Measurements from ENCODE around the gene PRKCB.
A peak's percentile ranks its signal among the peaks of the same experiment; 100 is the strongest.

PRKCB gene

DNA sequence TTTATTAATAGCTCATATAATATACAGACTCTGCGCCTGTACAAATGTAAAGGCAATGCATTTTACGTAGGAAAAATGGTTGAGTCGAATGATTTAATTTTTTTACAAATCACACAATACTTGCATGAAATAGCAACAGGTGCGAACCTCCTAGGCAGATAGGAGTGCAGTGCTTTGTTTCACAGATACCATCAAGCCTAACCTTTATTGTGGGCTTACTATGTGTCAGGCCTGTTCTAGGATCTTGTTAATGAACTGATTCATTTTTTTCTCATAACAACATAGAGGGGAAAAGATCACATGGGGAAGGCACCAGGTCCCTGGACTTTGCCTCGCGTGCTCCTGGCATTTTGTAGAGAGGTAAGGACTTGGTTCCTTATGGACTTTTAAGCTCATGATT, 107.8 kb downstream of the PRKCB start:
- no peak for DNase-seq

DNA sequence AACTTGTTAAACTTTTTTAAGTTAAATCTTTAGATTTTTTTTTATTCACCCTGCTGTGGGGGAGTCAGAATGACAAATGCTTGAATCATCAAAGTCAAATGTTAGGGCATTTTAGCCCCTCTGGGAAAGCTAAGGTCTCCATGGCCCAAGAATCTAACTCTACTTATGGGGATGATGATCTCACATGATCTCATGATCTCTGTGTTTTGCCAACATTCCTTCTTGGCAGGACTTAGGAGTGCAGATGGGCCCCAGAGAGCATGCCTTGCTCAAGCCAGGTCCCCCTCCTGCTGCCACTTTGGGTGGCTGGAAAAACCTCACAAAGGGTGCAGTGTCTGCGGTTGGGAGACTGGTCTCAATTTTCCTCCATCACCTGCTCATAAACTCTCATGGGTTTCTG, 108.6 kb downstream of the PRKCB start:
- DNase-seq: no peak

DNA sequence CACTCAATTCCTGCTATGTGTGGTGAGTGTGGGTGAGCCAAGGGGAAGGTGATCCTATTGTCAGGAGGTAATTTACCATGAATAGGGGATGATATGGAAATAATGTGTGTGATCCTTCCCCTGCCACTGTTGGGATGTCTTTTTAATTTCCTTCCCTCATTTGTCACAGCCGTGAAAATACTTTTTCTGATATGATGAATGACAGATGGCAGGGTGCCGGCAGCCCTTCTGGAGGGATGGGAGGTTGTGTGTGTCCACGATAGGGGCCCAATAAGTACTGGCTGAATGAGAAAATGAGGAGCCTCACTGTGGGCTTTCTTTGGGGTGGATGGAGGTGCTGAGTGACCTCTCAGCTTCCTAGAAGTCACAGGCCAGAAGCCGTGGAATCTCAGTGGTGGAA, 109.5 kb downstream of the PRKCB start:
- DNase-seq: no peak

DNA sequence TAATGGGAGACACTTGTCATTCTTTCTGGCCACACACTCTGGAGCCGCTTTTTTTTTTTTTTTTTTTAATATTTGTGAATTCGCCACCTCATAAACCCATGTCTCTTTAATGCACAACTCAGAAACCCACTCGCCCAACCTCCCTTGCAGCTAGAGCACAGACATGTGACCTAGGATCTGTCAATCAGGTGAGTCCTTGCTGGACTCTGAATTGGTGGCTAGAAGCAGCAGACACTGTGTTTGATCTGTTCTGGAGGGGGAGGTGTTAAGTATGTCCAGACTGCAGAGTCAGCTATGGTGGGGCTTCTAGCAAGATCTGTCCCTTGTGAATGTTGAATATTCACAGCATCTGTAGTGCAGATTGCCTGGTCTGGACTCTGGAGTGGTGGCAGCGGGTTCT, 112.1 kb downstream of the PRKCB start:
- no peak for DNase-seq

DNA sequence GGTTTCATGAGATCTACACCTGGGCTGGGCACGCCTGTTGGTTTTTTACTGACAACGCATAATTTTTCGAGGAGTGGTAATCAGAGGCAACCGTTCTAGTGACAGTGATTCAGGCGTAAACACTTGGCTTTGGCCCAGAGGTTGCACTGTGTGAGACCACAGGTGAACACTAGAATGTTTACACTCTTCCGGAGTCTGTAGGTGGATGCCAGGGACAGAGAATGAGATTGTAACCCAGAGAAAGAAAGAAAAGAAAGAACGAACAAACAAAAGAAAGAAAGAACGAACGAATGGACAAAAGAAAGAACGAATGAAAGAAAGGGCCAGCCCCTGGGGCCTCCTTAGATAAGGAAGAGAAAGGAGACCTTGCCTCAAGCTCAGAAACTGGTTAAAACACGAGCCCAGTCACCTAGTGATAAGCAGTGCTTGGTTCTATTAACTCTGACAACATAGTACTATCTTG, 113.2 kb downstream of the PRKCB start:
- peak; percentile 83 for DNase-seq

DNA sequence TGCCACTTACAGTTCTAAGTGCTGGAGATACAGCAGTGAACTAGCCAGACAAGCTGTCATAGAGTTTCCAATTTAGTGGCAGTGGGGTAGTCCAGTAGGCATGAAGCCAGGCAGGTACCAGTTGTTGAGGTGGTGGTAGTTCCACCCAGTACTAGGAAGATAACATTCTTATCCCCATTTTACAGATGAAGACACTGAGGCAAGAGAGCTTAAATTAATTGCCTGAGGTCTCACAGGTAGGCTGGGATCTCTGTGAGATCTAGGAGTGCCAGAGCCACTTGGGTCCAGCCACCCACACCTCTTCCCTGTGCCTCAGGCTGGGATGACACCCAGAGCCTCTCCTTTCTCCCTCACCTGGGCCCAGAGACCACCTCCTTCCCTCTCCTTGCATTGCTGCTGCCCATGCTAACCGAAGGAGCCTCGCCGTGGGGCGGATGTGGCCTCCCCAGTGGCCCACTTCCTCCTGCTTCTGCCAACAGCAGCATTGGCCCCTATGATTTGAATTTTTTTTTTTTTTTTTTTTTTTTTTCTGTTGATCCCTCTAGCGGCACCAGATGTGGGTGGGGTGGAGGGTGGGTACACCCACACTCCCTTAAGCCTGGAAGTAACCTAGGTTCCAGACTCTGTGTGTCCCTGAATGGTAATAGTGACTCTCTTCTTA, 114.0 kb downstream of the PRKCB start:
- peak; percentile 81 for DNase-seq

DNA sequence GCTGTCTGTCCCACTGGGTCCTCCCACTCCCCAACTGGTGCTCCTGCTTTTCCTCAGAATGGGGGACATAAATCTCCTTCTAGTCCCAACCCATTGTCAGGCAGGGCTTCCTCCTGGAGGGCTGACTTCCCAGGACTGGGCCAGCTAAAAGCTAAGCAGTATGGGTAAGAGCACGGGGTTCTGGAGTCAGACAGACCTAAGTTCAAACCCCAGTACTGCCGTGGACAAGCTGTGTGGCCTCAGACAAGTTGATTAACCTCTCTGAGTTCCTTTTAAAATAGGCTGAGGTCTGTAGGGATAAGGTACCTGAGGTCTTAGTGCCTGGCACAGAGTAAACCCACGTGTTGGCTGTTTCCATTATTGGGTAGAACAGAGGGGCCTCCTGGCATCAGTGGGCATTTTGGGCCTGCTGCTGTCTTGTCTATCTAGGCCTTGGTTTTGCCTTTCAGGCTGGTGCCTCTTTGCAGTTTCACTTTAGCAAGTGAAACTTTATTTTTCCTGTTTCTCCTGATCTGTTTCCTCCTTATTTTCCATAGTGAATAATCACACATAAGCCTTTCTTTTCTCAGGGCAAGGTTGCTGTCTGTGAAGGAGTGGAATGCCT, 114.6 kb downstream of the PRKCB start:
- peak; percentile 8 for DNase-seq

DNA sequence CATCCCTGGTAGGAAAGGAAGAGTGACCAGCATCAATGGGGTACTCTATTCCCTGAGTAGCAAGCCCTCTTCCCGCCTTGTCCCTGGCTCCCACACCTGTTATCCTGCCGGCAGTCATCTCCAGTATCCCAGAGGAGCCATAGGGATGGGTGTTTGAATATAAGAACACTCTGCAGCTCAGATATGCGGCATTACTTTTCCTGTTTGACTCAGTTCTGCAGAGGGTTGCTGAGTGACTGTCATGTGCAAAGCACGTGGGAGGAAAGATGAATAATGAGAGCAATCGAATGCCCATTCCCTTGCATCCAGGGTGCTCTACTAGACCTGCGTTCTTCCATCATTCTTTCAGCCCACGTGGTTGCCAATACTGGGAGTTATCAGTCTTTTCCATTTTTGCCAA, 115.1 kb downstream of the PRKCB start:
- DNase-seq: peak; percentile 25

DNA sequence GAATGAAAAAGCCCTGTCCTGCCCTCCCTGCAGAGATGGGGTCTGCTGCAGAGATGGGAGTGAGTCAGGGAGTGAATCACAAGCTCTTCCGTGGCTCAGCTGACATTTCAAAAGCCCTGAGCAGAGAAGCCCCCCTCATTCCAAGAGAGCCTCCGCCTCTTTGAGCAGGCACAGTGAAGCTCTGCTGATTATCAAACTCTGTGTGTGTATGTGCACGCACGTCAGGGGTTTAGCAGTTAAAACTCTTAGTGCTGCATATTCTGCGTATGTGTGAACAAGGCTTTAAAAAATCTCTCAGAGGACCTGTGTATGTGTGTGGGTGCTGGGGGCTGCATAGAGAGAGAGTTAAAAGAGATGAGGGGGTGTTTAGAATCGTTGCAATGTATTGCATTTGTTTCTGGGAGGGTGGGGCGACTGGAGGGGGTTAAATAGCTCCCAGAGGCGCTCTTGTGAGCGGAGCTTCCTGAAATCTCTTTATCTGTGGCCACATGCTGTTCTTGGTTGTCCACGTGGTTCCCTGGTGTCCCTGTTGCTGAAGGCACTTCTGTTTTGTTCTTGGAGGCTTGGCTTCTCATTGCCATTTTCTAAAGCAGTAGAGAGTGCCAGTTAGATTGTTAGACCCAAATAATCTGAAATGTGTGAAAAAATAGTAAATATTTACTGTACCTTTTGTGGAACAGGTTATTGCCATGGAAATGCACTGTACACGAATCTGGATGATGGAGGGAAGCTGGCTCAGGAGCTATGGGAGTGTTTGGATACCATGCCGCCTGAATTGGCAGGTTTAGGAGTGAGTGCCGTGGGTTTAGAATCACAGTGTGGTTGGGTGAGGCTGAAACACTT, 116.6 kb downstream of the PRKCB start:
- peak; percentile 73 for DNase-seq

DNA sequence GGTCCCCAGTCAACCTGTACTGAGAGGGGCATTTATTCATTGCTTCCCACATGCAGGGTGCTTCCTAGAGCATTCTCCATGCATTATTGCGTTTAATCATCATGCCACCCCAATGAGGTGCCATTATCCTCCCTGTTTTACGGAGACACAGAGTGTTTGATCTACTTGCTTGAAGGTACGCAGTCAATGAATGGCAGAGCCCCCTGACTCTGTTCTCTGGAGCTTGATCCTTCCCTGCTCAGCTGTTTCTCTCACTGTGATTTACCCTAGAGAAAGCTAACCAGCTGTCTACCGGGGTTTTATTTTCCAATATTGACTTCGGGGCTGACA, 117.2 kb downstream of the PRKCB start:
- no peak for DNase-seq

DNA sequence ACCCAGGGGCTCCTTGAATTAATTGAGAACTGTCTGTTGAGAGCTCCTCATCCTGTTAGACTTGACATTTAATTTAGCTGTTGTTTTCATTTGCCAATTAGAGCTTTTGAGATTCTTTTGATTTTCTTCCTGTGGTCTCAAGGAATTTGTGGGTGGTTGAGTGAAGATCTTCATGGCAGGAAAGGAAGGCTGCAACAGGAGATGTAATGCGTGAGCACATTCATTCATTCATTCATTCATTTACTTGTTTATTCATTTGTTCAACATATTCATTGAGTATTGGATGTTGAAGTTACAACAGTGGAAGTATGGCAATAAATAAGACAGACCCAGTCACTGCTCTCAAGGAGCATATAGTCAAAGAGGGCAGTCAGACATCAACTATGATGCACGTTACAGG, 117.7 kb downstream of the PRKCB start:
- no peak for DNase-seq

DNA sequence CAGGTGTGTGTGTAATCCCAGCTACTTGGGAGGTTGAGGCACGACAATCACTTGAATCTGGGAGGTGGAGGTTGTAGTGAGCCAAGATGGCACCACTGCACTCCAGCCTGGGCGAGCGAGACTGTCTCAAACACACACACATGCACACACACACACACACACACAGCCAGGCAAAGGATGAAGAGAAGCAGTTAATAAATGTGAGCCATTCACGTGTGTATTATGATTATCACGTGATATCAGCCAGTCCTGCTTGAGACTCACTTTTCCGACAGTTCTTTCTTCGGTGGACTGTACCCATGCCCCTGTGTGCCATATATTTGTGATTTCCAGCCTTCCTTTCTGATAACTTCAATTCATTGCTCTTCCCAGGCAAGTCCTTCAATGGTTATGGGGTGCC, 119.3 kb downstream of the PRKCB start:
- no peak for DNase-seq

DNA sequence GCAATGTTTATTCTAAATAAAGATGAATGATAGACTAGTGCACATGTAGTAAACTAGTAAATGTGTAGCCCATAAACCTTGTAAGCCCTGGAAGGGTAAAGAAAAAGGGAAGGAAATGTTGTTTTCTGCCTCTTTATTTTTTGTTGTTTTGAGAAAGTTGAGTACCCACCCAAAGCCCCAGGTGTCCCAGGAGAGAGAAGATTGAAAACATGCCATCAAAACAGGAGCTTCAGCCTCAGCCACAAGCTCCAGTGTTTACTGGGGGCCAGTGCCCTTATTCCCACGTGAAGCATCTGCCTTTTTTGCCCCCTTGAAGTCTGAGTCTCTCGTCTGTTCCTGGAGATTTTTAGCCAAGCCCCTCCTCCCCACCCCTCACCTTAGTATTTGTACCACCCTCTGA, 121.5 kb downstream of the PRKCB start:
- no peak for DNase-seq

DNA sequence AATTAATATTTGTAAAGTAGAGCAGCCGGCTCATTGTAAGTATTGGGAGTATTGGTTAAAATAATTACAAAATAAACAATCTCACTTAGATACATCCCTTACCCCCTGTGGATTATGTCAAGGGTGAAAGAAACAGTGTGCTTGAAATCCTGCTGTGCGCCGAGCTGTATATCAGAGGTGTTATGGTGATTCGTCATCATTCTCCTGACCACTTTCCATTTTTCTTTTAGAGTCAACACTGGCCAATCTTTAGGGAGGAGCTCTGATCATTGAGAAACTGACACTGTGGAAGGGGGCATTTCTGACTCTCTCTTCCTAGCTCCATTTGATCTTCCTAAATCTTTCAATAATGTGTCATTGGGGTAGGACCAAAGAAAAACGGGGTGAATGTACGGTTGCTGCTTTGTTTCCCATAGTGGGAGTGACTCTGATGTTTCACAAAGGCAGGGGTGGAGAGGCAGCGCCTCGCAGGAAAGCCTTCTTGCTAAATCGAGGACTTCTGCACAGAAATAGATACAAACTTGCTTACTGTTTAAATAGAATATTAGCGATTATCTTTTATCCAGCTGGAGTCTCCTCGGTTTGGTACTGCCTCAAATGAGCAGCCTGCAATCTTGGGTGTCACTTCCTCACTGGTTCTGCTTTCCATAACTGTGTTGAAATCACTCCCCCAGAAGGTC, 123.4 kb downstream of the PRKCB start:
- DNase-seq: no peak

DNA sequence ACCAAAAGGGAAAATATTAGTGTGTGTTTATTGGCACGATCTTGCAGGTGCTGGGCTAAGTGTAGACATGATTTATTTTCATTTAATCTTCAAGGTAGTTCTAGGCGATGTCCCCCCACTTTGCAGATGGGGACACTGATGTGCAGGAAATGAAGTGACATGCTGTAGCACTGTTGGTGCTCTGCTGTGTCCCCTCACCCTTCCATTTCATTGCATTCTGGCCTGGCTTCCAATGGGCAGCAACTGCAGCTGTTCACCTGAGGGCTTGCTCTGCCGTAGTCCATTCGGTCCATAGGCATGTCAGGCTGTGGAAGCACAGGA, 123.9 kb downstream of the PRKCB start:
- DNase-seq: peak; percentile 17

DNA sequence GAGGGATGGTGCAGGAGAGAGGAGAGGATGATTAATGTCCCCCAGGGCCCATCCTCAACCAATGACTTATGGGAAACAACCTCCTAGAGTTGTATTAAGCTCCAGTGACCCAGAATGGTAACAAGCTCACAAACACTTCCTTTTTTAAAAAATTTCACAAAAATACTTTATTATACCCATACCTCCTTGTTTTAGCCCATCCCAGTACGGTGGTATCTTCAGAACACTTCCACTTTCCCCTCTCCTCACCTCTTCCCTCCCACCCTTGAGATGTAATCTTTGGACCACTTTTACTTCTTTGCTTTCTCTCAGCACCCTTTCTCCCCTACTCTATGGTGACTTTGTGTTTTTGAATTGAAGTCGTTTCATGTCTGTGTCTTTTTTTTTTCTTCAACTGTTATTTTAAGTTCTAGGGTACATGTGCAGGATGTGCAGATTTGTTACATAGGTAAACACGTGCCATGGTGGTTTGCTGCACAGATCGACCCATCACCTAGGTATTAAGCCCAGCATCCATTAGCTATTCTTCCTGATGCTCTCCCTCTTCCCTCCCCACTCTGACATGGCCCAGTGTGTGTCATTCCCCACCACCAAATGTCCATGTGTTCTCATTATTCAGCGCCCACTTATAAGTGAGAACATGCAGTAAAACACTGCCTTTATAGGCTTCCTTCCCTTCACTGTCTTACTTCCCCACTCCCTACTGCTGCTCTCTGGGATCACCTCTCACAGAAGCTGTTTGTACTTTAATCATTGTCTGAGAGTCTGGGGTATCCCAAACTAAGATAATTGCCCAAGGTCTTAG, 124.5 kb downstream of the PRKCB start:
- no peak for DNase-seq

DNA sequence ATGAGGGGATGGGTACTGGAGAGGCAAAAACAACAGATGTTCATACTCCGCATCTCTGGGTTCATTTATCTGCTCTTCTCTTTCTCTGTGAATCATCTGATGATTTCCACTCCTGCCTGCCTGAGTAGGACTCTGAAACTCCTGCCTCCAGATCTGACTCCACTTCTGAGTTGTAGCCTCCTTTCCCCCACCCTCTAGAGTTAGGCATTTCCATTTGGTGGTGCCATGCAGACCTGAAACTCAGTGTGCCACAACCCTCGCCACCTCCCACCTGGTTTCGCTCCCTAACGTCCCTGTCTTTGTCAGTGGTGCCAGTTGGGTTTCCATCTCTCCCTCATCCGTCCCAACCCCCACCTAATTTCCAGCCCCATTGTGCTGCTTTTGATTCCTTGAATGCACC, 126.2 kb downstream of the PRKCB start:
- DNase-seq: no peak

DNA sequence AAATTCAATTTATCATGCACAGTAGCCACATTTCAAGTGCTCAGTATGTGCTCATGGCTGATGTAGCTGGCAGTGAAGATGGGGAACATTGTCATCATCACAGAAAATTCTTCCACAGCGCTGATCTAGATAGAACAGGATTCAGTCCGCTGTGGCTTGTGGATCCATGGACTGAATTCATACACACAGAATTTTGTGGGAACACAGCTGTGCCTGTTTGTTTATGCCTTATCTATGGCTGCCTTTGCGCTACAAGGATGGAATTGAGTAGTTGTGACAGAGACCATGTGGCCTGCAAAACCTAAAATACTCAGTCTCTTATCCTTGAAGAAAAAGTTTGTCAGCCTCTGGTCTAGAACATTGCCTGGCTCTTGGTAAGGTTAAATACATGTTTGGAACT, 128.4 kb downstream of the PRKCB start:
- DNase-seq: no peak

DNA sequence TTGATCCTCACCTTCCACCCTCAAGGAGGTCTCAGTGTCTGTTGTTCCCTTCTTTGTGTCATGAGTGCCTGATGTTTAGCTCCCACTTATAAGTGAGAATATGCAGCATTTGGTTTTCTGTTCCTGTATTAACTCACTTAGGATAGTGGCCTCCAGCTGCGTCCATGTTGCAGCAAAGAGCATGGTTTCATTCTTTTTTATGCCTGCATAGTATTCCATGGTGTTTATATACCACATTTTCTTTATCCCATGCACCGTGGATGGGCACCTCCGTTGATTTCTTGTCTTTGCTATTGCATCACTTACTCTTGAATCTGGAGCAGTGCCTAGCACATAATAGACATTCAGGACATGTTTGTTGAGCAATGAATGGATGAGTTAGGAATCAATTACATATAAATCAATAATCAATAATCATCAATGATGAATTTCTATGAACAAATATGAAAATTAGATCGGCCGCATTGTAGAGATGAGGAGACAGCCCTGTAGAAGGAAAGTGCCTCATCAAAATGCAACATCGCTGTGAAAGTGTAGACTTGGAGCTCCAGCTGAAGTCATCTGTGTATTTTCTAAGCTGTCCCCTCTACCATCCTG, 129.5 kb downstream of the PRKCB start:
- DNase-seq: no peak

DNA sequence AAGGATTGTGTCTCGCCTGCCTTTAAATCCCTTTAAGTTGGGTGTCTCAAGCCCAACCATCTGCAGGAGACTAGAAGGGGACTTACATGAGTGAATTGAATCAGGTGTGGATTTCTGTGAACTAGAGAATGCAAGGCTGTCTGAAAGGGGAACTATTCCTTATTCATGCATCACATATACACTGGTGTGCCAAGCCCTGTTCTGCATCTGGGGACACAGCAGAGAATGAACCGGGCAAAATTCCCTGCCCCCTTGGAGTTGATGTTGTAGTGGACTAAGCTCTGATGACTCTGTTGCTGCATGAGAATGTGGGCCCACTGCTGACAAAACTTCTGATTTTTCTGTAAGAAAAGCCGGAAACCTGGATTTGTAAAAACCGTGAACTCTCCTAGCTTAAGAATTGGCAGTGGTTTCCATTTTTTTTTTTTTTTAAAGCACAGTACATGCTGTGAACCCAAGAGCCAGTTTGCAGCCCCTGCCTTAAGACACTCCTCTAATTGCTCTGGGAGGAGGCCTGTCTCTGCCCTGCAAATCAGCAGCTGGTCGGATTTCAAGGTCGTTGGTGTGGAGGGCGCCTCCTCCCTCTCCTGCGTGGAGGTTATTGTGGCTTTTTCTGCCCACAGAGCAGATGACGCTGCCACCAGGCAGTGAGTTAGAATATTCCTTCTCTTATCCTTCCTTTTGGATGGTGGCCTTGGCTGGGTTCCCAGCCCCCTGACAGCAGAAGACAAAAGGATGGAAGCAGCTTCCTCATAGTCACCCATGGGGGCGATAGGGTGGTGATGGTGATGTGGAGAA, 131.0 kb downstream of the PRKCB start:
- DNase-seq: peak; percentile 35

DNA sequence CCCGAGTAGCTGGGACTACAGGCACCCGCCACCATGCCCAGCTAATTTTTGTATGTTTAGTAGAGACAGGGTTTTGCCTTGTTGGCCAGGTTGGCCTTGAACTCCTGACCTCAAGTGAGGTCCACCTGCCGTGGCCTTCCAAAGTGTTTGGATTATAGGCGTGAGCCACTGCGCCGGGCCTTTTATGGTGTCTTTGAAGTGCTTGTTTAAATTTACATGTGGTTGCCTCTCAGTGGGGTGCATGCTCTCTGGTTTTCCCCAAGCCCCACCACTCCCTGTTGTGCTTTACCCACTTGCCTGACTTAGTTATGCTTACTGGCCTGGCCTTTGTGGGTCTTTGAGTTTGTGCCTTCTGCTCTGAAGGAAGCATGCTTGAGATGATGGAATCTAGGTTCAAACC, 132.0 kb downstream of the PRKCB start:
- DNase-seq: no peak

DNA sequence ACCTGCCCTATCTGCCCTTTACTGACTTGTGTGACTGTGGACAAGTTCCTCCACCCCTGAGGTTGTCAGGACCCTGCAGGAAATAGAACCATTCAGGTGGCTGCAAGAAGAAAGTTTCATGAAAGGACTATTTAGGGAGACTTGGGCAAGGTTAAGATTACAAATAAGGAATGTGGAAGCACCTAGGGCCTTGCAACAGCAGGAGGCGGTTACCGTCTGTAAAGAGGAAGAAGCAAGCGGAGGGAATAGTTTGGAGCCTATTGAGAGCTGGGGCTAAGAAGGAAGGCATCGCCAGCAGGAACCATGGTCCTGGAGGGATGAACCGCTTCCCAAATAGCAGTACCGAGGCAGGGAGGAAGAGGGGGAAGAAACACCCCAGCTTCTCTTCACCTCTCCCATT, 132.4 kb downstream of the PRKCB start:
- no peak for DNase-seq

Measured in CD4-positive, alpha-beta T cell treated with Interleukin-17A for 4 hours (primary cell).